ENCODE measurements around the gene PLCH2.
"Not testable (repeated sequence)": the region's sequence is repeated elsewhere in the genome, so short reads cannot be mapped to it uniquely, and the experiment has no call there.

Gene PLCH2

GRCh38 chr1:2549367-2550029 lies 73.4 kb downstream of the PLCH2 start:
- DNase-seq: not testable (repeated sequence)

DNA sequence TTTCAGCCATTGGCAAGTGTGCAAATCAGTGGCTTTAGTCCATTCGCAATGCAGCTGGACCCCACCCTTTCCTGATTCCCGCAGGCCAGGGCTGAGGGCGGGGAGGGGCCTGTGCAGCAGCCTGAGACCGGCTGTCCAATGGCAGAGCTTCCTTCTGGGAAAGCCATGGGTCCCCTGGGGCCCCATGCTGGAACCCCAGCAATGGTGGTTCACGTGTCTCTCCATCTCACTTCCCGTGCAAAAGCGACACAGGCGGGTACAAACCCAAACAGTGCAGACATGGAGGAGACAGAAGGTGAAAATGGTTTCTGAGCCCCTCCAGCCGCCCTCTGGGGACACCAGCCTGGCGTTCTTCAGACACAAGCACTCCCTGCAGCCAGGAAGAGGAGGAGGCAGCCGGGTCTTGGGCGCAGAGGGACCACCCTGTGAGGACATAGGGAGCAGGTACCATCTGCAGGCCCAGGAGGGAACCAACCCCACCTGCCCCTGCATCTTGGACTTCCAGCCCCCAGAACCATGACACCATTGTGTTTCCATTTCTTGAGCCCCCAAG lies 74.3 kb downstream of the PLCH2 start:
- not testable (repeated sequence) for DNase-seq

- not testable (repeated sequence) for DNase-seq
Observed at GRCh38 chr1:2551544-2551943, 75.5 kb downstream of the PLCH2 start.

- no peak for DNase-seq
Observed at GRCh38 chr1:2552189-2552588, 76.1 kb downstream of the PLCH2 start.

GRCh38 chr1:2553076-2553475 lies 77.0 kb downstream of the PLCH2 start:
- DNase-seq: not testable (repeated sequence)

- no peak for DNase-seq
Observed at GRCh38 chr1:2553871-2554620, 78.0 kb downstream of the PLCH2 start.

- DNase-seq: no peak
Observed at GRCh38 chr1:2554621-2555387, 78.7 kb downstream of the PLCH2 start.
